Medulla oblongata (tissue), 1 donor: Measurements from ENCODE around the gene PER1.

Experiments
- DNase-seq: peaks from one replicate; pipeline ENCODE4 v3.0.0-alpha.2; 2015; ENCODE audit errors: extremely low spot score

PER1 gene

DNA sequence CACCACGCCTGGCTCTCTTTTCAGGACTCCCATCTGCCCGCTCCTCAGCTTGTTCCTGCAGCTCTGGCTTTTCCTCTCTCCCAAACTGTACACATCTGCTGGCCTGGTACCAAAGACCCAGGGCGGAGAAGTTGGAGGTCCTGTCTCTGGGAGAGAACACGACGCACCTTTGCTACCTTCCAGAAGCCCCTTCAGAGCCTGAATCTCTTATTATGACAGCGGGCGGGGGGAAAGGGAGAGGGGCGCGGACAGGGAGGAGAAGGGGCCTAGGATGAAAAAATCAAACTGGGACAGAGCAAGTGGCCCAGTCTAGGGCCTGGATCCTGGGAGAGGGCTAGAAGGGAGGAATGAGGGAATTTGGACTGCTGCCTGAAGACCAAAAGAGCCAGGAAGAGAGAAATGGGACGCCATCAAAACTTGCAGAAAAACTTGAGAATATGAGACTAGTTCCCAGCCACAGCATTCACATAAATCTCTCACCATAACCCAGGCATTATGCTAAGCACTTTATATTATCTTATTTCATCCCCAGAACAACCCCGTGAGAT lies 2.5 kb upstream of the PER1 start:
- no peak for DNase-seq

DNA sequence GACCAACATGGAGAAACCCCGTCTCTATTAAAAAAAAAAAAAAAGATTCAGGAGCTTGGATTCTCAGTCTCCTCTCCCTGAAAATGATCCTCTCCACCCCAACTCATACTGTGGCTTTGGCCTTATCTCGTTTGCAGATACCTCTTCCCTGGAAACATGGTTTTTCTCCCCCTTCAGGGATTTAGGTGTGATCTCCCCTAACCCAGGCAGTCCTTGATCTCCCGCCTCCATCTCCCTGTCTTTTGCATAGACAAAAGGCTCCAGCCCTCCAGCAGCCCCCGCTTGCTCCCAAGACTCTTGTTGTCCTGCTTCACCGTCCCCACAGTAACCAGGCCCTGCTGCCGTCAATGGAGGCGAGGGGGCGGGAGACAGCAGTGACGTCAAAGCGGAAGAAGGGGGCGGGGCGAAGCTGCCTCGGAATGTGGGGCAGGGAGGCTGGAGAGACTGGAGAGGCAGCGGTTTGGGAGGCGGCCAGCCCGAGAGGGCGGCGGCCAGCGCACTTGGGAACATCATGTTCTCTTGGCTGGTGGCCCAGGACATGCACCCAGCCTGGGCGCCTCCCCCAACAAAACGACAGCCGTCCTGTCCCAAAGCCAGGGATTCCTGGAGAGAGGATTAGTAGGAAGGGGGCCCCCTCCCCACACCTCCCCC lies 1.9 kb upstream of the PER1 start:
- peak; percentile 97 for DNase-seq

DNA sequence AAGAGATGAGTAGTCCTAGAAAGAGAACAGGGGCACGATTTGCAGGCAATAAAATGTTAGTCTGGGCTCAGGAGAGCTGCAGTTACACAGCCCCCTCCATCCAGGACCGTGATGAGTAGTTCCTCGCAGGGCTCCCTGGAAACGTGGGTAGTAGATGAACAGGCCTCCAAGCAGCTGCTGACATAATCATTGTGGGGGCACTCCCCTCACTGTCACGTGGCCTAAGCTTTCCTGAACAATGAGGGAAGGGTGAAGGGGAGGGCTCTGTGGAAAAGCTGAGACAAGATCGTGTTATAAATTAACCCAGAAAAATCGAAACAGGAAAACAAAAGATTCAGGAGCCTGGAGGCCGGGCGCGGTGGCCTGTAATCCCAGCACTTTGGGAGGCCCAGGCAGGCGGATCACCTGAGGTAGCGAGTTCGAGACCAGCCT lies 1.3 kb upstream of the PER1 start:
- peak; percentile 90 for DNase-seq

DNA sequence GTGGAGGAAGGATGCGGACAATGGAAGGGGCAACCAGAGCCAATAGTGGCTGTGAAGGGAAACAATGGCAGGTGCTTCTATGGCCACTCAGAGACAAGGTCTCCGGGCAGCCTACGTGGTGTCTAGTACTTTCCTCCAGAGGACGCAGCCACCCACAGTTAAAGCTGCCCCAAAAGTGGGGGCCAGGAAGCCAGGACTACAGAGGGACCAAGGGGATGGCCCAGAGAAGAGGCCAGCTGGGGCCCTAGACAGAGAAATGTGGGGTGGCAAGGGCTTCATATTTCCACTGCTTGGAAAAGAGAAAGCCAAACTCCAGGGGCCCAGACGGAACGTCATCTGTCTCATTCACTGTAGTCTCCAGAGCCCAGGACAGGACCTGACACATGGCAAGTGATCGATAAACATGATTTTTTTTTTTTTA lies 837 bp upstream of the PER1 start:
- DNase-seq: no peak

DNA sequence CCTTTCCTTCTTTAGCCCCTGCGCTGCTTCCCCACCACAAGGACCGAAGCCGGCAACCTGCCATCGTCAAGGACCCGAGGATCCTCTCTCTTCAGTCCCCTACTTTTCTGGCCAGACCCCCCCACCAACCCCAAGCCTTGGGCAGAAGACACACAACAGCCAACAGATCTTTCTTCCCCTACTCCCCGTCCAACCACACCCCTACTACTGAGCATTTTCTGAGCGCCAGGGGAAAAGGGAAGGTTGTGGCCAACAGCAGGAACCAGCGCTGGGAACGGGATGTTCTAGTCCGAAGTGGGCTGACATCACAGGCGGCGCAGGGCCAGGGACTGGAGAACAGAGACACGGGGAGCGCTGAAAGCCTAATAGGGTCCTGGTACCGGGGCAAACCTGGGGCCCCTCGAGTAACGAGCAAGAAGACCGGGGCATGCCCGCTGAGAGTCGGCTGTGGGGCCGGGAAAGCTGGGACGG lies 528 bp downstream of the PER1 start:
- peak; percentile 72 for DNase-seq

DNA sequence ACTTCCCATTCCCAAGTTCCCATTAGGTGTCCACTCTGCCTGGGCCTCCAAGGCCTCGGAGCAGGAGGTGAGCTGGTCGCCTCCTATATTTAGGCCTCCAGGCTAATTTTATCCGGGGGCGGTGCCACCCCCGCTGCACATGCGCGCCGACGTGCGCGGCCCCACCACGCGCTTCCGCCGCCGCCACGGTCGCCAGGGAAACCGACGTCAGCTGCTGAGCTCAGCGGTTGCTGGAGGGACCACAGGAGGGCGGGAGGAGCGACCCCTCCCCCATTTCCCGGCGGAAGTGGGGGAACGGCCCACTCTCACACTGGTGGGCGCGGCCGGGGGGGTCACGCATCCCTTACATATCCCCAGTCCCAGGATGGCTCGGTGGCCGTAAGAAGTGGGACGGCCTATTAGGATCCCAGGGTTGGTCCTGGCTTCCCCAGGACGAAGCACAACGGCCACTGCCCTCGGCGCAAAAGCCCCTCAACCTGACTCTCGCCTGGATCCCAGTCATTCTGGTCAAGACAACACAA lies 1.0 kb downstream of the PER1 start:
- peak; percentile 89 for DNase-seq

DNA sequence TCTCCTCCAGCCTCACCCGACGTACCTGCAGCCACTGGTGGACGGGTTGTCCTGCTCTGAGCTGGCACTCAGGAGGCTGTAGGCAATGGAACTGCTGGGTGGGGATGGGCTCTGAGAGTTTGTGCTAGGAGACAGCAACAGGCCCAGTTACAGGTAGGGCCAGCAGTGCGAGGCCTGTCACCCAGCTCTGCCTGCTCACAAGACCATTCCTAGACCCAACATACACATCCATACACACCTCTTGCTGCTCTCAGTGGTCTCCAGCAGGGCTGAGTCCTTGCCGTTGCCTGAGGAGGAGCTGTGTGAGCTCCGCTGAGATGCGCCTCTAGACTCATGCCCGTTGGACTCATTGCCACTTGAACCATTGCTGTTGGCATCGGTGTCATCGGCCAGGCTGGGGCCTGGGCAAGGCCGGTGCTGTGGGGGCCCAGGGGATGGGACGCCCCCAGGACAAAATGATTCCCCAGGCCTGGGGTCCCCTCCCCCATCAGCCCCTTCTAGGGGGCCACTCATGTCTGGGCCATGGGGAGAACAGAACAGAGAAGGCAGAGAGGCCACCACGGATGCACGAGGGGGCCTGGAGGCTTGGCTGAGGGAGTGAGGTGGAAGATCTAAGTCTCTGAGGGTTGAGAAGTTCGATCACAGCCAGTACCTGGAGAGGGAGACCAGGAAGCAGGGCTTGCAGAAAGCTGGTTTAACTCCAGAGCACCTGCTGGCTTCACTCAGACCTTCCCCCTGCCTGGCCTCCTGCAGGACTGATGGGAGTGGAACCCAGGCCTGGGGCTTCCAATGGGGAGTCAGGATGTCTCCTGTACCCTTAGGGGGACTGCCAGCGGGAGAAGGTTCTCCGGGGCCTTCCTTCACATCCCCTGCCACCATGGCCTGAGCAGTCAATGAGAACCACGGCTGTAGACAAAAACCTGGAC lies 1.7 kb downstream of the PER1 start:
- no peak for DNase-seq

DNA sequence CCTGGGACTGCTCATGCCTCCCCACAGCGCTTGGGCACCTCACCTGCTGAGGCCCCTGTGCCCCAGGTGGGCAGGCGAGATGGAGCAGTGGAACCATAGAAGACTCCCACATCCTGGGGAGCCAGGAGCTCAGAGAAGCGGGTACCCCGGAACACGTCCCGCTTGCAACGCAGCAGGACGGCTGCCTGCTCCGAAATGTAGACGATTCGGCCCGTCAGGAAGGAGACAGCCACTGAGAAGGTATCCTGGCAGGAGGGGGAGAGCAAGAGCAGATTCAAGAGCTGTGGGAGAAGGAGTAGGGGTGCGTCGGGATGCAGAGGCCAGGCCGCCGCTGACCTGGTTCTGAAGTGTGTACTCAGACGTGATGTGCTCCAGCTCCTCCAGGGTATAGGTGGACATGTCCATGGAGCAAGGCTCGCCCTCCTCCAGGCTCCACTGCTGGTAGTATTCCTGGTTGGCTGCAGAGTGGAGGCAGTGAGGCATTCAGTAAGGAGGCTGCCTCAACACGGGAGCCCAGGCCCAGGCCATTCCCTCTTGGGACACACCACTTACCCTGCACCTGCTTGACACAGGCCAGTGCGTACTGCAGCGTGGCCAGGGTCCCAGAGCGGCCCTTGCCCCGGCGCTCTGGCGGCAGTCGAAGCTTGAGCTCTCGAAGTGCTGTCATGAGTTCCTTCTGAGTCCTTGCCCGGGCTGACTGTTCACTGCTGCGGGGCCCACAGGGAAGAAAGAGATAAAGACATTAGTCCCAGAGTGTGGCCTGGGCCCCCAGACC lies 2.6 kb downstream of the PER1 start:
- DNase-seq: no peak

DNA sequence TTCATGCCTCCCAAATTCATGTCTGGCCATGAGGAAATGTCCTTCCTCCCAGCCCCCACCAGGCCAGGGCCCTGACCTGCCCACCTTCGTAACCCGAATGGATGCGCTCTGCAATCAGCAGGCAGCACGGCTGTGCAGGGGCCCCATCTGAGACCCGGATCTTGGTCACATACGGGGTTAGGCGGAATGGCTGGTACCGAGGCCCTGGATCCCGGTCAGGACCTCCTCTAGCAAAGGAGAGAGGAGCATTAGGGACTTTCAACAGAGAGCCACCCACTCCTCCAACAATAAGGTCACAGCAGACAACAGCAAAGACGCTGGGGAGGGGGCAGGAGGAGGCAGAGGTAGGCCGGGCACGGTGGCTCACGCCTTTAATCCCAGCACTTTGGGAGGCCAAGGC lies 3.6 kb downstream of the PER1 start:
- DNase-seq: no peak

DNA sequence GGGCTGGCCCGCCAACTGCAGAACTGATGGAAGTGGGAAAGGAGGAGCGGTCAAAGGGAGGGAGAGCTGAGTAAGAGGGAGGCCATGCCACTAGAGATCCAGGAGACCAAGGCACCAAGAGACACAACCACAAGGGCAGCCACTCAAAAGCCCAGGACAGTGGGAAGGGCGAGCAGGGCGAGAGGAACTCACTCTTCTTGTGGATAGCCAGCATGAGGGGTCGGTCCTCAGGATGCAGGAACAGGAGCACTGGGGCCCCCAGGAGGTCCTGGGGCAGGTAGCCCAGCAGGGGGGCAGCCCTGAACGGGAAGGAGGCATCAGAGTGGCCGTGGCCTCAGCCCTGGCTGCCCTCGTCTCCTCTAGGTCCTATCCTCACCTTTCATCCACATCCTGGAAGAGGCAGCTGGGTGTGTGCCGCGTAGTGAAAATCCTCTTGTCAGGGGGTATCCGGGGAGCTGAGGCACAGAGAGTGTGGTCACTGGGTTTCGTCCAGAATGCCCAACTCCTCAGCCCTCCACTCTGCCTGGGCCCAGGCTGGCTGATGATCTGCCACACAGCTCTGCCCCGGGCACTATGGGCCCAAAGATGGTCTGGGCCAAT lies 4.3 kb downstream of the PER1 start:
- DNase-seq: no peak

DNA sequence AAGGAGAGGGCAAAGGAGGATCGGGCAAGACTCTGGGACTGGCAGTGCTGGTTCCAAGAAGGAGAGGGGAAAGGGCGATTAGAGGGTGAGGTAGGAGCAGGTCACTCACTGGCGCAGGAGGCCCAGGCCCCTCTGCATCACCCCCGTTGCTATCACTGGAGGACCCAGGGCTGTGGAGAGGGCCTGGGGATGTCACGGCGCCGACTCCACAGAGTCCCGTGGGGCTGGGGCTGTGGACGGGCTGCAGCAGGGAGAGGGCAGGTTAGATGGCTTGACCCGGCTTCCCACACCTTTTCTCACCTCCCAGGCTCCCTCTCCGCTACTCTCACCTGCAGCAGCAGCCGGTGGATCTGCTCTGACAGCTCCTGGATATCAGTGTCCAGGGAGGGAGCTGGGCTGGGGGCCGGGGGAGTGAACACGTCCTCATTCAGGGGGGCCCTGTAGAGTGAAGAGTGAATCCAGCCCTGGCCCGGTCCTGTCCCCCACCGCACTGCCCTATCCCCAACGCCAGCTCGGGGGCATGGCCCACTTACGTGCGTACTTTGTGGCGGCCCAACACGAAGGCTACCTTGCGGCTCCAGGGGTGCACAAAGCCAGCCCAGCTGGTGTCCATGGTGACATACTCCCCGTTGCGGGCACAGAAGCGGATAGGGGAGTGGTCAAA lies 4.9 kb downstream of the PER1 start:
- no peak for DNase-seq

DNA sequence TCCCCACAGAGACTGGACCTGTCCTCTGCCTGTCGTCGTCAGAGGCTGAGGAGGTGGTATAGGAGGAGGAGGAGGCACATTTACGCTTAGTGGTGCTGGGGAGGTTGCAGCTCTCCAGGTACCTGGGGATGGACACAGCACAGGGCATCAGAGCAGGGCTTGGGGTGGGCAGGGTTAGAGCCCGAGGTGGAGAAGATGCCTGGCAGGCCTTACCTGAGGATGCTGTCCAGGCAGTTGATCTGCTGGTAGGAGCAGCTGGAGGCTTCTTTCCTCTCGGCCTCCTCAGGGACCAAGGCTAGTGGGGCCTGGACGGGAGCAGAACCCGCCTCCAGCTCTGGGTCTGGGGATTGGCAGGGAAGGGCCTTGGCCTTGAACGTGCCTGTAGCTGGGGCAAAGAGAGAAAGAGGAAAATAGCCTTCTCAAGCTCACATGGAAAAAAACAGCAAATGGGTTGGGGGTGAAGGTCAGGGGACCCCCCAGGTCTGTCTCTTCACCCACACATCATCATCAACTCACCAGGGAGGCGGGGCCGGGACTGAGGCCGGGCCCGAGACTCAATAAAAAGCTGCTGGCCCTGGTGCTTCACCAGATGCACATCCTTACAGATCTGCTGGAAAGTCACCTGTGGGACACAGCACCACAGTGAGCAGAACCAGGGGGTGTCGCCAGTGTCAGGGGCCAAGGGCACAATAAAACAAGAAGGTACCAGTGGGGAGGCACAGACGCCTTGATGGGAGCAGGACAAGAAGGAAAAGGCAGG lies 5.6 kb downstream of the PER1 start:
- DNase-seq: no peak

DNA sequence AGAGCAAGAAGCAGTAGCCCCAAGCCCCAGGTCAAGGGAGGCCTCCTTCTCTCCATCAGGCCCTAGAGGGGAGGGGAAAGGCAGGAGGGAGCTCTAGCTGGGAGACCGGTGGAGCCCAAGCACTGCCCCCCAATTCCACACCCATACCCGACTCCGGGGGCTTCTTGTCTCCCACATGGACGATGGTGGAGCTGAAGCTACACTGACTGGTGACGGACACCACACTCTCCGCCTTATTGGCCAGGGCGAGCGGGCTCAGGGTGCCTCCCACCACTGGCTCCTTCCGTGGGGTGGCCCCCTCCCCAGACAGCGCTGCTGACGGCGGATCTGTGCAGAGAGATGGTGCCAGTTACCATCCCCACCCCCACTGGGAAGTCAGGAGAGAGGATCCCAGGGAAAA lies 6.4 kb downstream of the PER1 start:
- DNase-seq: no peak

DNA sequence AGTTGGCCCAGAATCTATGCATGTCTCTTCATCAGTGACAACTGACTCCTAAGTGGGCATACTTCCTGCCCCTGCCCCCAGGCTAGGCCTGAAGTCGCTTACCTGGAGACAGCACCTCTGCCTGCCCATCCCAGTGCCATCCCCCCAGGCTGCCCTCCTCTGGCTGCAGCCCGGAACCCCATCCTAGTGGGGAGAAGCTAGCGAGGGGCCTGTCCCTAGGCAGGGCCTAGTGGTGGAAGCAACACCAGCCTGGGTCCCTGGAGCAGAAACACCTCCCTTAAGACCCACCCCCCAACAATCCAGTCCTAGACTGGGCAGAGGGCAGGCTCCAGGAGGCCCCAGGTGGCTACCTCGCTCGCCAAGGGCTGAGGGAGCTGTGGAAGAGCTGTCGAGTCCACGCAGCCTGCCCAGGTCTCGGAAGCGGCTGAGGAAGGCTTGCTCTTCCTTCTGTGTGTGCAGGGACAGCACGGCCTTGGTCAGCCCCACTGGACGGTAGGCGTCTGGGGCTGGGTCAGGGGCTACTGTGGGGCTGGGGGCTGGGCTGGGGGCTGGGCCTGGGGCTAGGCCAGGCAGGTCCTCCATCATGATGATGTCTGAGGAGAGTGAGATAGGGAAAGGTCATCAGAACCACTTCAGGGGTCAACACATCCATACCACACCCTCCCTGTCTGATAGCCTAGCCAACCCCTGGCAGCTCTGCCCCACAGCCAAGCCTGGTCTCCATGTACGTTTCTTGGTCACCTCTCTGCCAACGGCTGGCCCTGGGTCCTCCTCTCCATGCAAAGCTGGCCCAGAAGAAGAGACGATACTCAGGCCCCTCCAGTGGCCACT lies 7.6 kb downstream of the PER1 start:
- DNase-seq: no peak

DNA sequence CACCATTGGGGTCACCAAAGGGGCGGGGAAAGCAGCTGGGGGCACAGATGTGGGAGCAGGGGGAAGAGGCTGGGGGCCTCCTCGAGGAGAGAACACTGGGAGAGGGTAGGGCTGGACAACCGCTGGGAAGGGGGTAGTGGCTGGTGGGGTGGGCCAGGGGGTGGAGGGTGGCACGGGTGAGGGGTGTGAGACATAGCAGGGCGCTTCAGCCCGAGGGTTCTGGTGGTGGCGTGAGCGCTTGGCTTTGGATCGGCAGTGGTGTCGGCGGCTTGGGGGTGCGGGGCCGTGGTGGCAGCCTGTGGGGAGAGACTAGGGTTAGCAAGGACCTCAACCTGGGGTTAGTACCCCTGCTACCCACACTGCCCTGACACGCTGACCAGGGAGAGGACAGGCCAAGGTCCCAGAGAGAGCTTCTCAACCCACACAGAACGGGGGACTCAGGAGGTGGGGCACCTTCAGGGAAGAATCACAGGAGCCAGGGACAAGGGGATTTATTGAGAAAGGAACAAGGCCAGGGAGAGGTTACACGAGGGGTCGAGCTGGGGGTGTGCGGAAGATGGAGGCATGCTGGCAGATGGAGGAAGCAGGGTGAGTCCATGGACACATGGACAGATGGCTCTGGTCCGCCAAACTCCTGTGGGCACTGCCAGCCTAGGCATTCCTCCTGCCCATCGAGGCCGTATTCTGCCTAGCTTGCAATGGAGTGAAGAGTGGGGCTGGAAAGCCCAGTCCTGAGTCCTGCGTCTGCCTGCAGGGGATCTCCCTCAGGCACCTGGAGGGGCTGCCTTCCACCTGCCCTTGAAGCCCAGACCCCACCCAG lies 8.4 kb downstream of the PER1 start:
- no peak for DNase-seq

DNA sequence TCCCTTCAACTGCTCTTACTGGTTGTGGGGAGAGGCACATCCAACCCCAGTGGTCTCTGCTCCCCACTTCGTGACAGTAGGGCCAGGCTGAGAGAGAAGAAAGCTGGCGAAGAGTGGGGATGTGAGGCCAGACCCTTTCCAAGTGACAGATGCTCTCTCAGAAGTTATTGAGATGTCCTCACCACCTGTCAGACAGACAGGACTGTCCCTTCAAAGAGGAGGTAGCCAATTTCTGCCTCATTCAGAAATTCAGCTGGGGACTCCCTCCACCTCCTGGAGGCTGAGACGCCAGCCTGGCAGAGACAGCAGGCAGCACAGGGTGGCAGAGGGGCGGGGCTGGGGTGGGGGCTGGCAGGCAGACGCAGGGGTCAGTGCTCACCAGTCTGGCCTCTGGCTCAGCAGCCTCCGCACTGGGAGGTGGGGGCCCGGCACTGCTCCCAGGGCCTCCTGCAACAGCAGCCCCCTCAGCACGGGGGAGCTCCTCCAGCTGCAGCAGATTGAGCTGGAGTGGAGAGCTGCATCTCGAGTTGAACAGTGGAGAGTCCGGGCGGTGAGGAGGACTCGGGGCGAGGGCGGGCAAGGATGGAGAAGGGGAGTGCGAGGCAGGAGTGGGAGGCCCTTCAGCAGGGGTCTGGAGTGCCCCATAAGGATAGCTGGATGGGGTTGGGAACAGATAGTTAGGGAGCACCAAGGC lies 9.2 kb downstream of the PER1 start:
- DNase-seq: no peak

DNA sequence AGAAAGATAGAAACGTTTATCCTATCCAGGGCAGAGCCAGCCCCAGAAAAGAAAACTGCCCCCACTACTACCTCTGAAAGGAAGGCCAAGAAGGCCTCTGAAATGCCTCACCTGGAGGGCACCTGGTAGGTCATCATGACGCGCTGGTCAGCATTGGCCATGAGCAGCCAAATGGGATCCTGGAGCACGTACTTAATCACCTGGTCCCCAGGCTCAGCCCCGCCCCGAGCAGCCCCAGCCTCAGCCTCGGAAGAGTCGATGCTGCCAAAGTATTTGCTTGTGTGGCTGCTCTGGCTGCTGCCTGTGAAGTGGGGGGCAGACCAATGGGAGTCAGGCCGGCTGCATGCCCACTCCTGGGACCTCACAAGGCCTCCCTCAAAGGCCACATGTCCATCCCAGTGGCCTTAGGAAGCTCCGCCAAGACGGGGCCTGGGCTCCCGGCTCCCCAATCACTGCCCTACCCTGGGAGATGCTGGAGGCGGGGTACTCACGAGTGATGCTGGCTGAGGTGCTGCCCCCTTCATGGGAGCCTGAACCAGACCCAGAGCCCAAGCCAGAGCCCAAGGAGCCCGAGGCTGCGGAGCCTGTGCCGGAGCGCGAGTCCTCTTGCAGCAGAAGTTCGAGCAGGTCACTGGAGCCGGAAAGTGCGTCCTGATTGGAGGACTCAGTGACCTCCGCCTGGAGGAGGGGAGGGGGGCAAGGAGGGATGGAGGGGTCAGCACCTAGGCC lies 9.9 kb downstream of the PER1 start:
- DNase-seq: no peak
